ENCODE results near the gene PFKFB1. TPM values are rescaled to one million over a fixed set of nuclear protein-coding genes. Genes with fewer than 3 reads are reported as not detected.

PFKFB1 gene
- total RNA-seq, 1 experiment from 2014 or later: 0.81 TPM

DNA sequence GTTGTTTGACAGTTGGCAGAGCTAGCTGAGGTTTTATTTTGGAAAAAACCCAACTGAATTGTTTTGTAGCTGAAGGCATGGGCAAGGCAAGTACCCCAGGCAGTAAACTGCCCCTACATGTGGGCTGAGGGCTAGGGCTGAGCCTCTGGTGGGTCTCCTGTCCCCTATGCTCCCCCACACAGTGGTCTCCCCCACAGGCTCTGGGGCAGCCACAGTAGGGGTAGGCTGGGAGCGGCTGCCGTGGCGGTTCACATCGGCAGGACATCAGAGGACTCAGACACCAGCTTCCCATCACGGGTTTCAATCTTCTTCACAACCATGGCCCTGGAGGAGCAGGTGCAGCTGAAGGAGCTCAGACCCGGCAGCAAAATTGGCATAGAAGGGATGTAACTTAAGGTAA lies 47.5 kb upstream of the PFKFB1 start:
- DNase-seq (ENCODE audit: low read depth, low spot score) (no peak), ATAC-seq (no peak)
- ChIA-PET CTCF (no interaction called here), POLR2A (no interaction called here), RAD21 (ENCODE audit: low non-redundant PET in 1 of 2, low total read pairs in 2 of 2, uncharacterized antibody in 2 of 2, unreplicated experiment in 2 of 2) (no interaction called here)
- no peaks in the 10 kb centered on the region for H4K20me1 ChIP-seq (ENCODE audit: insufficient read depth)
- H3K79me2 ChIP-seq (ENCODE audit: insufficient read depth, low read length): no peaks in the 10 kb centered on the region
- H3K9ac ChIP-seq (ENCODE audit: low read length): no peak overlapping the region
- H3K4me2 ChIP-seq (ENCODE audit: low read length): no peak overlapping the region
- H3K4me3 ChIP-seq (replicated peaks in 1 of 2; ENCODE audit: low read depth in 1 of 2, low read length in 2 of 2): no peak overlapping the region
- H3K9me2 ChIP-seq (ENCODE audit: insufficient read depth): no peaks in the 10 kb centered on the region
- no peaks in the 10 kb centered on the region for H3K9me3 ChIP-seq (ENCODE audit: control insufficient read depth in 1 of 2, insufficient read depth in 1 of 2, low read depth in 1 of 2, low read length in 2 of 2)
- intact Hi-C loops (cut with micrococcal nuclease): no loop called here
- H2AFZ ChIP-seq (ENCODE audit: low read depth, low read length, poor library complexity, severe bottlenecking): no peak overlapping the region
- no TSS peak for BruUV-seq (replicated peaks)
- TF ChIP-seq ELF1 (IDR thresholded peaks at IDR 0.05; ENCODE audit: borderline replicate concordance, low read depth): no peak
- TF ChIP-seq, protein P1, sequence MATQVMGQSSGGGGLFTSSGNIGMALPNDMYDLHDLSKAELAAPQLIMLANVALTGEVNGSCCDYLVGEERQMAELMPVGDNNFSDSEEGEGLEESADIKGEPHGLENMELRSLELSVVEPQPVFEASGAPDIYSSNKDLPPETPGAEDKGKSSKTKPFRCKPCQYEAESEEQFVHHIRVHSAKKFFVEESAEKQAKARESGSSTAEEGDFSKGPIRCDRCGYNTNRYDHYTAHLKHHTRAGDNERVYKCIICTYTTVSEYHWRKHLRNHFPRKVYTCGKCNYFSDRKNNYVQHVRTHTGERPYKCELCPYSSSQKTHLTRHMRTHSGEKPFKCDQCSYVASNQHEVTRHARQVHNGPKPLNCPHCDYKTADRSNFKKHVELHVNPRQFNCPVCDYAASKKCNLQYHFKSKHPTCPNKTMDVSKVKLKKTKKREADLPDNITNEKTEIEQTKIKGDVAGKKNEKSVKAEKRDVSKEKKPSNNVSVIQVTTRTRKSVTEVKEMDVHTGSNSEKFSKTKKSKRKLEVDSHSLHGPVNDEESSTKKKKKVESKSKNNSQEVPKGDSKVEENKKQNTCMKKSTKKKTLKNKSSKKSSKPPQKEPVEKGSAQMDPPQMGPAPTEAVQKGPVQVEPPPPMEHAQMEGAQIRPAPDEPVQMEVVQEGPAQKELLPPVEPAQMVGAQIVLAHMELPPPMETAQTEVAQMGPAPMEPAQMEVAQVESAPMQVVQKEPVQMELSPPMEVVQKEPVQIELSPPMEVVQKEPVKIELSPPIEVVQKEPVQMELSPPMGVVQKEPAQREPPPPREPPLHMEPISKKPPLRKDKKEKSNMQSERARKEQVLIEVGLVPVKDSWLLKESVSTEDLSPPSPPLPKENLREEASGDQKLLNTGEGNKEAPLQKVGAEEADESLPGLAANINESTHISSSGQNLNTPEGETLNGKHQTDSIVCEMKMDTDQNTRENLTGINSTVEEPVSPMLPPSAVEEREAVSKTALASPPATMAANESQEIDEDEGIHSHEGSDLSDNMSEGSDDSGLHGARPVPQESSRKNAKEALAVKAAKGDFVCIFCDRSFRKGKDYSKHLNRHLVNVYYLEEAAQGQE (IDR thresholded peaks at IDR 0.05; ENCODE audit: low read depth): no peak
- TF ChIP-seq, protein P2, sequence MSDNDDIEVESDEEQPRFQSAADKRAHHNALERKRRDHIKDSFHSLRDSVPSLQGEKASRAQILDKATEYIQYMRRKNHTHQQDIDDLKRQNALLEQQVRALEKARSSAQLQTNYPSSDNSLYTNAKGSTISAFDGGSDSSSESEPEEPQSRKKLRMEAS (IDR thresholded peaks at IDR 0.05): no peak
- no peak for TF ChIP-seq EGR1 (IDR thresholded peaks at IDR 0.05; ENCODE audit: low read depth)
- no peak for TF ChIP-seq RAD21 (IDR thresholded peaks at IDR 0.05; ENCODE audit: low read depth)
- TF ChIP-seq CBX3 (IDR thresholded peaks at IDR 0.05; ENCODE audit: low read depth): no peak
- no peak for TF ChIP-seq POLR2A (IDR thresholded peaks at IDR 0.05; ENCODE audit: borderline replicate concordance, extremely low read depth, insufficient read depth, insufficient read length)
- TF ChIP-seq, protein P3, sequence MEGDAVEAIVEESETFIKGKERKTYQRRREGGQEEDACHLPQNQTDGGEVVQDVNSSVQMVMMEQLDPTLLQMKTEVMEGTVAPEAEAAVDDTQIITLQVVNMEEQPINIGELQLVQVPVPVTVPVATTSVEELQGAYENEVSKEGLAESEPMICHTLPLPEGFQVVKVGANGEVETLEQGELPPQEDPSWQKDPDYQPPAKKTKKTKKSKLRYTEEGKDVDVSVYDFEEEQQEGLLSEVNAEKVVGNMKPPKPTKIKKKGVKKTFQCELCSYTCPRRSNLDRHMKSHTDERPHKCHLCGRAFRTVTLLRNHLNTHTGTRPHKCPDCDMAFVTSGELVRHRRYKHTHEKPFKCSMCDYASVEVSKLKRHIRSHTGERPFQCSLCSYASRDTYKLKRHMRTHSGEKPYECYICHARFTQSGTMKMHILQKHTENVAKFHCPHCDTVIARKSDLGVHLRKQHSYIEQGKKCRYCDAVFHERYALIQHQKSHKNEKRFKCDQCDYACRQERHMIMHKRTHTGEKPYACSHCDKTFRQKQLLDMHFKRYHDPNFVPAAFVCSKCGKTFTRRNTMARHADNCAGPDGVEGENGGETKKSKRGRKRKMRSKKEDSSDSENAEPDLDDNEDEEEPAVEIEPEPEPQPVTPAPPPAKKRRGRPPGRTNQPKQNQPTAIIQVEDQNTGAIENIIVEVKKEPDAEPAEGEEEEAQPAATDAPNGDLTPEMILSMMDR (IDR thresholded peaks at IDR 0.05 in 2 of 3, conservative IDR thresholded peaks at IDR 0.05 in 1 of 3; ENCODE audit: borderline replicate concordance in 1 of 3, insufficient read depth in 1 of 3, low read depth in 2 of 3, low read length in 2 of 3): no peak
- H3K27me3 ChIP-seq (ENCODE audit: insufficient read depth, low read length): no peaks in the 10 kb centered on the region
- no peaks in the 10 kb centered on the region for H3K4me1 ChIP-seq (ENCODE audit: control insufficient read depth in 1 of 2, insufficient read depth in 2 of 2, low read length in 2 of 2)
- H3K27ac ChIP-seq (ENCODE audit: low read depth, low read length): no peak overlapping the region
- H3K36me3 ChIP-seq (ENCODE audit: control insufficient read depth in 1 of 2, insufficient read depth in 2 of 2, low read length in 2 of 2): no peaks in the 10 kb centered on the region

Data from HCT116 (cell line).